GM12801 (cell line): ENCODE data around the gene NMNAT2.

Experiments used
- TF ChIP-seq, protein P1 (sequence below): IDR thresholded peaks from one replicate; pipeline ENCODE4 v1.5.1; 2011; ENCODE audit warnings: control low read depth; ENCODE audit not compliant: insufficient read length; ENCODE audit errors: extremely low read depth

NMNAT2 gene

GRCh38 chr1:183365676-183366075 is 52.5 kb downstream of the NMNAT2 start:
- TF ChIP-seq, protein P1, sequence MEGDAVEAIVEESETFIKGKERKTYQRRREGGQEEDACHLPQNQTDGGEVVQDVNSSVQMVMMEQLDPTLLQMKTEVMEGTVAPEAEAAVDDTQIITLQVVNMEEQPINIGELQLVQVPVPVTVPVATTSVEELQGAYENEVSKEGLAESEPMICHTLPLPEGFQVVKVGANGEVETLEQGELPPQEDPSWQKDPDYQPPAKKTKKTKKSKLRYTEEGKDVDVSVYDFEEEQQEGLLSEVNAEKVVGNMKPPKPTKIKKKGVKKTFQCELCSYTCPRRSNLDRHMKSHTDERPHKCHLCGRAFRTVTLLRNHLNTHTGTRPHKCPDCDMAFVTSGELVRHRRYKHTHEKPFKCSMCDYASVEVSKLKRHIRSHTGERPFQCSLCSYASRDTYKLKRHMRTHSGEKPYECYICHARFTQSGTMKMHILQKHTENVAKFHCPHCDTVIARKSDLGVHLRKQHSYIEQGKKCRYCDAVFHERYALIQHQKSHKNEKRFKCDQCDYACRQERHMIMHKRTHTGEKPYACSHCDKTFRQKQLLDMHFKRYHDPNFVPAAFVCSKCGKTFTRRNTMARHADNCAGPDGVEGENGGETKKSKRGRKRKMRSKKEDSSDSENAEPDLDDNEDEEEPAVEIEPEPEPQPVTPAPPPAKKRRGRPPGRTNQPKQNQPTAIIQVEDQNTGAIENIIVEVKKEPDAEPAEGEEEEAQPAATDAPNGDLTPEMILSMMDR, result no peak

- TF ChIP-seq, protein P1, result no peak
Measured at GRCh38 chr1:183365093-183365492, 53.1 kb downstream of the NMNAT2 start.

DNA sequence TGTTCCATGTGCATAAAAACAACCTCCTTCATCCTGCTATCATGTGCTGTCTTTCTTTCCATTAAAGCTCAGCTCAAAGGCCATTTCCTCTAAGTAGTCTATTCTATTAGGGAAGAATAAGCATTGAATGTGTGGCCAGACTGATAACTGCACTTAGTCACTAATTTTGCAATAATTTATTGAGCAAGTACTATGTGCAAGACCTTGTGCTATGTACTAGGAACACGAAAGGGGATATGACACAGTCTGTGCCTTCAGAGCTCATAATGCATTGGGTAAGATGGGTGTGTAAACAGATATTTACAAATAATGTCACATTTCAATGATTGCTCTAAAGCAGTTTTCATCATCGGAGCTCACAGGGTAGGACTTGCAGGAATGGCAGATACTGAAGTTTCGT is 54.2 kb downstream of the NMNAT2 start:
- TF ChIP-seq, protein P1, result no peak

- TF ChIP-seq, protein P1, result no peak
Measured at GRCh38 chr1:183361081-183361480, 57.1 kb downstream of the NMNAT2 start.

GRCh38 chr1:183360473-183360872 is 57.7 kb downstream of the NMNAT2 start:
- TF ChIP-seq, protein P1, result no peak

DNA sequence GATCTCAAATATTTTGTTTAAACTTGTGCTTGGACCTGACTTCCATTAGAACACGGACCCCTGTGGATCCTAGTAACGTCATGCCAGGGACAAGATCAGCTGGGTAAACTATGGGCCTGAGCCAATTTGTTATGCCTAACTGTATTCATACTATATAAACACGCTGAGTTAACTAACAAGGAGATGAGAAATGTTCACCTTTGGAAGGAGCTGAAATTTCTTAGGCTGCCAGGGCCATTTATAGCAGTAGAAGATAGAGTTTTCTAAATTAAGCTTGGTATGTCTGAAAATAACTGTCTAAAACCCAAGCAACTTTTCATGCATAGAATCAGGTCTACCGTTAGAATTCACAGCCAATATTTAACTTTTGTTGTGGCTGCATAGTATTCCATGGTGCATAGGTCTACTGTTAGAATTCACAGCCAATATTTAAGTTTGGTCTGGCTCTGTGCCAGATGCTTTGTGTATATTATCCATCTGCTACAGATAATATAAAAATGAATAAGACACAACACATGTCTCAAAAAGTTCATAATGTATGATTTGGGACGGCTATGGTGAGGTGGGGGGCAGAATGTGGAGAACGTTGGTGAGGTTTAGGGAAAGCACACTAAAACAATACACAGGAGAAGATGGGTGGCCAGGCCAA is 61.5 kb downstream of the NMNAT2 start:
- TF ChIP-seq, protein P1, result no peak

- TF ChIP-seq, protein P1, result no peak
Measured at GRCh38 chr1:183355797-183356196, 62.4 kb downstream of the NMNAT2 start.

GRCh38 chr1:183355181-183355580 is 63.0 kb downstream of the NMNAT2 start:
- TF ChIP-seq, protein P1, result no peak
